Pancreas (tissue), 10 donors: ENCODE data around the gene TSPEAR. TPM values are rescaled to one million over a fixed set of nuclear protein-coding genes. Genes with fewer than 3 reads are reported as not detected.

ENCODE experiments used
- ATAC-seq, 4 donors: fragments of 200-7000 bp; cut with Tn5 transposase; one replicate each; pipeline versions ENCODE4 v1.8.0 to v1.9.1; 2020; ENCODE audit warnings: mild to moderate bottlenecking in 4 of 4, moderate library complexity in 4 of 4
- DNase-seq, 6 donors: peaks; one replicate each; pipeline ENCODE4 v3.0.0-alpha.2; 2020
- FAIRE-seq: peaks from 2 replicates; lab custom pipeline; 2012; peaks lifted over from hg19 to GRCh38; lab: Jason Lieb, UNC
- H3K27ac ChIP-seq, 4 donors: fragments of 200-600 bp; sonication (generic); 1 replicate in 3 of 4; 2 replicates in 1 of 4; pipeline versions ENCODE4 v1.5.0 to v1.8.0; 2020
- H3K27me3 ChIP-seq, 4 donors: fragments of 200-600 bp; one replicate each; pipeline ENCODE4 v1.8.0; 2021
- H3K36me3 ChIP-seq, 3 donors: fragments of 200-600 bp; sonication (generic) in 1 of 3; one replicate each; pipeline versions ENCODE4 v1.5.0 to v1.8.0; 2020 to 2021
- H3K4me1 ChIP-seq, 3 donors: fragments of 200-600 bp; one replicate each; pipeline ENCODE4 v1.8.0; 2021
- H3K4me3 ChIP-seq, 4 donors: fragments of 200-600 bp; sonication (generic) in 2 of 4; one replicate each; pipeline versions ENCODE4 v1.5.0 to v1.8.0; 2020 to 2021
- H3K9me3 ChIP-seq, 4 donors: fragments of 200-600 bp; one replicate each; pipeline ENCODE4 v1.8.0; 2021
- WGBS, 2 donors: extraction: QIAGEN DNeasy Blood & Tissue Kit; methylation state at CpG; one replicate each; pipeline ENCODE4 v1.1.7; 2013; 5-methylcytosine and 5-hydroxymethylcytosine counted together
- intact Hi-C, 3 donors: fragments of 100-400 bp; cut with DNase I; formaldehyde crosslinking; loops; one replicate each; pipeline versions ENCODE4 v1.11.1 to v1.14.2; 2022
- polyA plus RNA-seq, 2 donors: library from polyadenylated mRNA; stranded (reverse); fragments of 200-250 nt; gene quantifications; one replicate each; pipeline ENCODE4 v1.2.3, GENCODE V29; 2013
- total RNA-seq, 6 donors: library from RNA; stranded (reverse); fragmentation: NEBNext Ultra II Directional in 4 of 6; extraction: Animal tissue kit (Norgen Biotek cat#: 25700) in 4 of 6; gene quantifications; one replicate each; pipeline versions ENCODE4 v1.2.1 to v1.2.4, GENCODE V29; 2021 to 2023
- TF ChIP-seq, protein P1 (sequence below), 4 donors: fragments of 200-600 bp; sonication (generic) in 3 of 4; IDR thresholded peaks; one replicate each; pipeline versions ENCODE4 v1.5.0 to v1.8.0; 2021; ENCODE audit warnings: antibody characterized with exemption in 4 of 4
- donor health status: healthy with polysubstance abuse.
- donor health status: DM: no; HTN: no; CAD: no; lungs with moderate emphysema.
- donor health status: DM: no; HTN: no; CAD: no.
- donor health status: control.
- donor health status: control.
- donor health status: Bipolar disorder and iron deficiency.
- donor health status: DM: yes; HTN: yes; CAD: no.
- donor health status: DM: no; HTN: no; CAD: no.
- donor health status: DM: no; HTN: no; CAD: no.
- donor health status: DM: yes; HTN: yes; CAD: no.

The TSPEAR gene
- total and polyA plus RNA-seq, 8 donors = 0.05 to 1.4 (median 0.25) TPM; not detected in 1

DNA sequence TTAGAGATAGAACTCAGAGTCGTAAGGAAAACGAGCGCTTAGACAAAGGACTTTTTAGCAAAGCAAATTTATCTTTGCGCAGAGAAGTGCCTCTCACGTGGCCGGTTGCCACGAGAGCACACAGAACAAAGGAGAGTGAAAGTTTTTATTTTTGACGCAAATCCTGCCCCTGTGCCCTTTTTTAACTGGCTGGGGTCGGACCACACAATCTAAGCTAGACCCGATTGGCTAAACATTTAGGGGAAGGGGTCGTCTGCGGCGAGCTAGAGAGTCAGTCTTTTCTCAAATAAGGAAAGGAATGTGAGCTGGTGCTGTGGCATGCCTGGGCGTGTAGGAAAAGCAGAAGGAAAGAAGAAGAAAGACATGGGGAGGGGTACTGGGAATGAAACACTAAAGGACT, 162.4 kb downstream of the TSPEAR start:
- DNase-seq = no peak
- Histone ChIP-seq H3K9me3 (no peaks in the 10 kb centered on the region), H3K27me3 (no peaks in the 10 kb centered on the region), H3K27ac (no peak overlapping the region), H3K4me3 (no peak overlapping the region), H3K36me3 (no peaks in the 10 kb centered on the region), H3K4me1 (no peaks in the 10 kb centered on the region)
- no peak for ATAC-seq
- TF ChIP-seq, protein P1, sequence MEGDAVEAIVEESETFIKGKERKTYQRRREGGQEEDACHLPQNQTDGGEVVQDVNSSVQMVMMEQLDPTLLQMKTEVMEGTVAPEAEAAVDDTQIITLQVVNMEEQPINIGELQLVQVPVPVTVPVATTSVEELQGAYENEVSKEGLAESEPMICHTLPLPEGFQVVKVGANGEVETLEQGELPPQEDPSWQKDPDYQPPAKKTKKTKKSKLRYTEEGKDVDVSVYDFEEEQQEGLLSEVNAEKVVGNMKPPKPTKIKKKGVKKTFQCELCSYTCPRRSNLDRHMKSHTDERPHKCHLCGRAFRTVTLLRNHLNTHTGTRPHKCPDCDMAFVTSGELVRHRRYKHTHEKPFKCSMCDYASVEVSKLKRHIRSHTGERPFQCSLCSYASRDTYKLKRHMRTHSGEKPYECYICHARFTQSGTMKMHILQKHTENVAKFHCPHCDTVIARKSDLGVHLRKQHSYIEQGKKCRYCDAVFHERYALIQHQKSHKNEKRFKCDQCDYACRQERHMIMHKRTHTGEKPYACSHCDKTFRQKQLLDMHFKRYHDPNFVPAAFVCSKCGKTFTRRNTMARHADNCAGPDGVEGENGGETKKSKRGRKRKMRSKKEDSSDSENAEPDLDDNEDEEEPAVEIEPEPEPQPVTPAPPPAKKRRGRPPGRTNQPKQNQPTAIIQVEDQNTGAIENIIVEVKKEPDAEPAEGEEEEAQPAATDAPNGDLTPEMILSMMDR (IDR thresholded peaks at IDR 0.05) = no peak
- FAIRE-seq = no peak
- 16 to 26% methylated on average over 14 of the region's 14 CpGs for WGBS, 2 donors
- intact Hi-C loops = no loop called here

DNA sequence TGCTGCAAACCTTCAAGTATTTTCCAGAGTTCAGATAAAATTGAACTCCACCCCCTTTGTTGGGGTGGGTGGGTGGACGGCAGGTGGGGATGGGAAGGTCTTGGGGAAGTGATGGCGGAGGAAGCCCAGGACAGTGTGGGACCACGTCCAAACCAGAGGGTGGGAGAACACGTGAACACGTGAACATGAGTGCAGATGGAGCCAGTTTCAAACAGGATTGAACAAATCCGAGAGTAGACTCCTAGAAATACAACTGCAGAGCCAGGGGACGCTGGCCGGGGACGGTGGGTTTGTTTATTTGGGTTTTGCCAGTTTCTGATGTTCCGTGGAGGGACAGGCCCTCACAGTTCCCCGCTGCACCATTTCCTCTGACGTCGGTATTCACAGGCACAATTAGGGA, 163.0 kb downstream of the TSPEAR start:
- no peak for ATAC-seq
- no peaks in the 10 kb centered on the region for H3K9me3 ChIP-seq
- H3K4me3 ChIP-seq = no peak overlapping the region
- H3K27me3 ChIP-seq = no peaks in the 10 kb centered on the region
- no peak for FAIRE-seq
- no peak overlapping the region for H3K27ac ChIP-seq
- intact Hi-C loops = no loop called here
- H3K36me3 ChIP-seq = no peaks in the 10 kb centered on the region
- DNase-seq = no peak
- H3K4me1 ChIP-seq = no peaks in the 10 kb centered on the region
- TF ChIP-seq, protein P1 (IDR thresholded peaks at IDR 0.05) = no peak
- 45 to 56% methylated on average over 13 of the region's 13 CpGs for WGBS, 2 donors

DNA sequence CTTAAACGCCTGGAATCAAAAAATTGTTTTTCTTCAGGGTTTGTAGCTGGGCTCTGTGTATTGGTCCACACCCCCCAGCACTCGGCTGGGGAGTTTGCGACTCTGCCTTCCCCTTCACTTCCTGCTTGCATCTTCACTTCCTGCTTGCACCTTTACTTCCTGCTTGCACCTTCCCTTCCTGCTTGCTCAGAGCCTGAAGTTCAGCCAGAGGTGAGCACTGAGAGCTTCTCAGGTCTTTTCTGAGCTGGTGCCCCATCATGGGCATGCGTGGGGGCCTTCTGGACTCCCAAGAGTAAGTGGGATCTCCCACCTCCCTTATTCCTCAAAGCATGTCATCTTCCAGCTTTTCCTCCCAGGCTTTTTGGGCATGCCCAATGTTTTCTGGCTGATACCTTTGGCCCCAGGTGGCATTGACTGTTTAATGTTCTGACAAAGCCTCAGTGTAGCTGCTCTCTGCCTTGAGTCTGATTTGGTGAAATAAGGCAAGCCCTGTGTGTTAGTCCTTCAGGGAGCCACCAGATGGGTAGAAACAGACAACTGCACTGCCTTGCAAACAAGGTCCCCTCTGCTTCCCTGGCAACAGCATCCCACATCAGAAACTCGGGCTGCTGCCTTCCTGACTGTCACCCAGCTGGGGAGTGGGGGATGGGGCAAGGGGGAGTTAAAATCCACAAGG, 163.6 kb downstream of the TSPEAR start:
- intact Hi-C loops = no loop called here
- Histone ChIP-seq H3K9me3 (no peaks in the 10 kb centered on the region), H3K4me1 (no peaks in the 10 kb centered on the region), H3K27me3 (no peaks in the 10 kb centered on the region), H3K36me3 (no peaks in the 10 kb centered on the region), H3K27ac (no peak overlapping the region), H3K4me3 (no peak overlapping the region)
- ATAC-seq = no peak
- FAIRE-seq = no peak
- TF ChIP-seq, protein P1 (IDR thresholded peaks at IDR 0.05) = no peak
- WGBS, 2 donors = 40% methylated on average over 5 of the region's 5 CpGs
- DNase-seq = no peak

DNA sequence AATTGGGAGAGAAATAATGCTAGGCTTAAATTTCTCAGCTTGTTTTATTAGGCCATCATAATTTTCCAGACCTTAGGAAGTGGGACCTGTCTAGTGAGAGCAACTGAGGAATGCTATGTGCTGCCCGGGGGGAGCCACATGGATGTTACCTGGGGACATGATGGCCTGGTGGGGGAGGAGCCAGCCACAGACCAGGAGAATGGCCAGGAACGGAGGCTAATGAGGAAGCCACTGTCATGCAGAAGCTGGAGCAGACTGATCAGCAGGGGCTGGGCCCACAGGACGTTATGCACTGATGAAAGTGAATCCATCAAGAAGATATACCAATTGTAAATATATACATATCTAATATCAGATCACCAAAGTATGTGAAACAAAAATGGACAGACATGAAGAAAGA, 166.8 kb downstream of the TSPEAR start:
- WGBS, 2 donors = 54 to 71% methylated on average over 3 of the region's 3 CpGs
- no peak for FAIRE-seq
- no peak for DNase-seq
- no peaks in the 10 kb centered on the region for H3K27me3 ChIP-seq
- no peak overlapping the region for H3K27ac ChIP-seq
- intact Hi-C loops = no loop called here
- ATAC-seq = no peak
- H3K4me1 ChIP-seq = no peaks in the 10 kb centered on the region
- no peaks in the 10 kb centered on the region for H3K9me3 ChIP-seq
- H3K36me3 ChIP-seq = no peaks in the 10 kb centered on the region
- TF ChIP-seq, protein P1 (IDR thresholded peaks at IDR 0.05) = no peak
- no peak overlapping the region for H3K4me3 ChIP-seq

DNA sequence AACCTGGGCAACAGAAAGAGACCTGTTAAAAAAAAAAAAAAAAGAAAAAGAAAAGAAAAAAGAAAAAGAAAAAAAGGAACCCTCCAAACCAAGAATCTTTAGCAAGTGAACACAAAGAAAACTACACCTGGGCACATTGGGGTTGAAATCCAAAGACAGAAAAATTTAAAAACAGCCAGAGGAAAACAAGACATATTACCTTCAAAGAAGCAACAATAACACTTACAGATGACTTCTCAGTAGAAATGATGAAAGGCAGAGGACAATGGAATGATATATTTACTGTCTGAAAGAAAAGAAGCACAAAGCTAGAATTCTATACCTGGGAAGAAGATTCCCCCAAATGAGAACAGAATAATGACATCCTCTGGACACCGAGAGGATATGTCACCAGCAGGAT, 168.7 kb downstream of the TSPEAR start:
- H3K9me3 ChIP-seq = no peaks in the 10 kb centered on the region
- no peak for ATAC-seq
- H3K4me1 ChIP-seq = no peaks in the 10 kb centered on the region
- no peak for DNase-seq
- intact Hi-C loops = no loop called here
- TF ChIP-seq, protein P1 (IDR thresholded peaks at IDR 0.05) = no peak
- no peak for FAIRE-seq
- no peak overlapping the region for H3K27ac ChIP-seq
- no peak overlapping the region for H3K4me3 ChIP-seq
- 65 to 75% methylated on average over 1 of the region's 1 CpG for WGBS, 2 donors
- H3K36me3 ChIP-seq = no peaks in the 10 kb centered on the region
- no peaks in the 10 kb centered on the region for H3K27me3 ChIP-seq
